ENCODE measurements around the gene YWHAE. TPM values are rescaled to one million over a fixed set of nuclear protein-coding genes. Genes with fewer than 3 reads are reported as not detected.
"Not testable (repeated sequence)": the region's sequence is repeated elsewhere in the genome, so short reads cannot be mapped to it uniquely, and the experiment has no call there.

YWHAE gene
- total RNA-seq, 1 donor from 2014 or later: 1,081 TPM

- DNase-seq (ENCODE audit: extremely low read depth, low read depth, low spot score): peak; percentile 68
These were observed 13.3 kb upstream of the YWHAE start for GRCh38 chr17:1413281-1413791.

GRCh38 chr17:1412185-1413110, 12.4 kb upstream of the YWHAE start:
- no peak for DNase-seq (ENCODE audit: extremely low read depth, low read depth, low spot score)

- DNase-seq (ENCODE audit: extremely low read depth, low read depth, low spot score): no peak
These were observed 2.2 kb upstream of the YWHAE start for GRCh38 chr17:1402262-1402586.

- DNase-seq (ENCODE audit: extremely low read depth, low read depth, low spot score): no peak
These were observed 917 bp downstream of the YWHAE start for GRCh38 chr17:1398931-1399678.

DNA sequence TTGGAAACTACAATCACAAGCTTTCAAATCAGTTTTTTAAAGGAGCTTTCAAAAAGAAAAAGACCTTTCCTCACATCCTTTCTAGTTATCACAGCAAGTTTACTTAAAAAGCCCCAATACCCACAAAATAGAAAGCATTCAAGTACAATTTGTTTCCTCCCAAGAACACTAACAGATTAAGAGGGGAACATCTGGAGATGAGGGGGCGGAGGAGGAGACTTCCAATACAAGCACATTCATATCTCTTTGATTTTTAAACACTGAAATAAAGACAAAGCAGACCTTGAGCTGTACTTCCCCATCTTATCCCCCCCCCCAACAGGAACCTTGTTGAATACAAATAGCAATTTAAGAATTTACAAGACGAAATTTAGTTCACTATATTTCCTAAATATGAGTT, 2.0 kb downstream of the YWHAE start:
- no peak for DNase-seq (ENCODE audit: extremely low read depth, low read depth, low spot score)

DNA sequence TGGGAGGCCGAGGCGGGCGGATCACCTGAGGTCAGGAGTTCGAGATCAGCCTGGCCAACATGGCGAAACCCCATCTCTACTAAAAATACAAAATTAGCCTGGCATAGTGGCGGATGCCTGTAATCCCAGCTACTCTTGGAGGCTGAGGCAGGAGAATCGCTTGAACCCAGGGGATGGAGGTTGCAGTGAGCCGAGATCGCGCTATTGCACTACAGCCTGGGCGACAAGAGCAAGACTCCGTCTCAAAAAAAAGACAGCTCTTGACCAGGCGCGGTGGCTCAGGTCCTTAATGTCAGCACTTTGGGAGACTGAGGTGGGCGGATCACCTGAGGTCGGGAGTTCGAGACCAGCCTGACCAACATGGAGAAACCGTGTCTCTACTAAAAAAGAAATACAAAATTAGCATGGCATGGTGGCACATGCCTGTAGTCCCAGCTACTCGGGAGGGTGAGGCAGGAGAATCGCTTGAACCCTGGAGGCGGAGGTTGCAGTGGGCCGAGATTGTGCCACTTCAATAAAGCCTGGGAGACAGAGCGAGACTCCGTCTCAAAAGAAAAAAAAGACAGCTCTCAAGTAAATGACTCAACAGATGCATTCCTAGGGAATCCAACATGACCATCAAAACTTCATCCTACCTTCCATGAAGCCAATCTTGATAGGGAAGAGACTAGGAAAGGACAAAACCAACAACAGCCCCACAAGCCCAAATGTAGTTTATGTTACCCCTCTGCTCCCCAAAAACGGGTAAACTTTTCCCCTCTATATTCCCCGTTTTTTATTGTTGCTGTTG, 4.0 kb downstream of the YWHAE start:
- not testable (repeated sequence) for DNase-seq (ENCODE audit: extremely low read depth, low read depth, low spot score)

DNA sequence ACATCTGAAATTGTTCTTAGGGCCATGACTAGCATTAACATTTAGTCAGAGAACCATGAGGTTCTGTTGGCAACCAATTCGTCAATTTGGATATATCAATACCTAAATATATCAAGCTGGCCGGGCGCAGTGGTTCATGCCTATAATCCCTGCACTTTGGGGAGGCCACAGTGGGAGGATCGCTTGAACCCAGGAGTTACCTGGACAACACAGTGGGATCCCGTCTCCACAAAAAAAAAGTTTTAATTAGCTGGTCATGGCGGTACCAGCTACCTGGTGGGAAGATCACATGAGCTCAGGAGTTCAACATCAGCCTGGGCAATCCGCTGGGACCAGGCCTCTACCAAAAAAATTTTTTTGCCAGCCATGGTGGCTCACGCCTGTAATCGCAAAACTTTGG, 8.4 kb downstream of the YWHAE start:
- DNase-seq (ENCODE audit: extremely low read depth, low read depth, low spot score): no peak

GRCh38 chr17:1390432-1391367, 9.3 kb downstream of the YWHAE start:
- DNase-seq (ENCODE audit: extremely low read depth, low read depth, low spot score): no peak

DNA sequence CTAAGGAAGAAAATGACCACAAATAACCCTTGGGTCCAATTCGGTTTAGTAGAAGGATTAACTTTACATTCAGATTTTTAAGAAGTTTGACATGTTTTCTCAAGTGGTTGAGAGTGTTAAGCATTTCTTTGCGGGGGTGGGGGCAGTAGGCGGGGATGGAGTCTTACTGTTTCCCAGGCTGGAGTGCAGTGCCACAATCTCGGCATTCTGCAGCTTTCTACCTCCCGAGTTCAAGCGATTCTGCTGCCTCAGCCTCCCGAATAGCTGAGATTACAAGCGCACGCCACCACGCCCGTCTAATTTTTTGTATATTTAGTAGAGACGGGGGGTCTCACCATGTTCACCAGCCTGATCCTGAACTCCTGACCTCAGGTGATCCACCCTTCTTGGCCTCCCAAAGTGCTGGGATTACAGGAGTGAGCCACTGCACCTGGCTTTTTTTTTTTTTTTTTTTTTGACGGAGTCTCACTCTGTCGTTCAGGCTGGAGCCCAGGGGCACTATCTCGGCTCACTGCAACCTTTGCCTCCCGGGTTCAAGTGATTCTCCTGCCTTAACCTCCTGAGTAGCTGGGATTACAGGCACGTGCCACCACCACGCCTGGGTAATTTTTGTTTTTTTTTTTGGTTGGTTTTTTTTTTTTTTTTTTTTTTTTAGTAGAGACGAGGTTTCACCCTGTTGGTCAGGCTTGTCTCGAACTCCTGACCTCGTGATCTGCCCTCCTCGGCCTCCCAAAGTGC, 12.4 kb downstream of the YWHAE start:
- not testable (repeated sequence) for DNase-seq (ENCODE audit: extremely low read depth, low read depth, low spot score)

GRCh38 chr17:1386675-1387190, 13.3 kb downstream of the YWHAE start:
- not testable (repeated sequence) for DNase-seq (ENCODE audit: extremely low read depth, low read depth, low spot score)

- DNase-seq (ENCODE audit: extremely low read depth, low read depth, low spot score): no peak
These were observed 13.8 kb downstream of the YWHAE start for GRCh38 chr17:1386265-1386664.

GRCh38 chr17:1385861-1386260, 14.2 kb downstream of the YWHAE start:
- no peak for DNase-seq (ENCODE audit: extremely low read depth, low read depth, low spot score)

GRCh38 chr17:1384905-1385435, 15.1 kb downstream of the YWHAE start:
- no peak for DNase-seq (ENCODE audit: extremely low read depth, low read depth, low spot score)

DNA sequence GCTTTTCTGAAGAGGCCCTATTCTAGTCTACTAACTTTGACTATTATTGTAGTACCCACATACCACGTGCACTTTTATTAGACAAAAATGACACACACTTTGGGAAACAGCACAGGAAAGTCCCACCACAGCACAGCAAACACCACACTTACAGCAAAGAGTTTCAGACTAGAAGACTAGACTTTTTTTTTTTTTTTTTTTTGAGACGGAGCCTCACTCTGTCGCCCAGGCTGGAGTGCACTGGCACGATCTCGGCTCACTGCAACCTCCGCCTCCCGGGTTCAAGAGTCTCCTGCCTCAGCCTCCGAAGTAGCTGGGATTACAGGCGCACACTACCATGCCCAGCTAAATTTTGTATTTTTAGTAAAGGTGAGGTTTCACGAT, 20.1 kb downstream of the YWHAE start:
- no peak for DNase-seq (ENCODE audit: extremely low read depth, low read depth, low spot score)

DNA sequence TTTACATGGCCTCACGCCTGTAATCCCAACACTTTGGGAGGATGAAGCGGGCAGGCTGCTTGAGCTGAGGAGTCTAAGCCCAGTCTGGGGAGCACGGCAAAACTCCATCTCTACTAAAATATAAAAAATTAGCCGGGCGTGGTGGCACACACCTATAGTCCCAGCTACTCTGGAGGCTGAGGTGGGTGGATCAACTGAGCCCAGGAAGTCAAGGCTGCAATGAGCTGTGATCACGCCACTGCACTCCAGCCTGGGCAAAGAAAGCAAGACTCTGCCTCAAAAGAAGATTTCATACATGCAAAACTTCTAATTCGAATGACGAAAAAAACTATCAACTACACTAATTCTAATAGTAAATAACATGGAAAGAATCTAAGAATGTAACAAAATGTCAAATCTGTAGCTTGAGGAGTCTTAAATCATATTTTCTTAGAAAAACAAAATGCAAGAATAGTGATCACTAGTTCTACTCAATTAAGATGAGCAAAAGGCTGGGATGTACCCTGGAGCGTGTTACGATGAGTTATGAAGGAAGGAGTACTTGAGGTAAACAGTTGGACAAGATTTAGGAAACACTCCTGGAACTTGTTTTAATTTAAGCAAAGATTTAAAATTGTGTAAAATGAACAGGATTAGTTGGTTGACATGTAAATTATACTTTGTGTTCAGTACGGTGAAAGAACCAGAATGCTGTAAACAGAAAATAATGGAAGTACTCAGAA, 20.7 kb downstream of the YWHAE start:
- DNase-seq (ENCODE audit: extremely low read depth, low read depth, low spot score): no peak

GRCh38 chr17:1378476-1378860, 21.6 kb downstream of the YWHAE start:
- not testable (repeated sequence) for DNase-seq (ENCODE audit: extremely low read depth, low read depth, low spot score)

DNA sequence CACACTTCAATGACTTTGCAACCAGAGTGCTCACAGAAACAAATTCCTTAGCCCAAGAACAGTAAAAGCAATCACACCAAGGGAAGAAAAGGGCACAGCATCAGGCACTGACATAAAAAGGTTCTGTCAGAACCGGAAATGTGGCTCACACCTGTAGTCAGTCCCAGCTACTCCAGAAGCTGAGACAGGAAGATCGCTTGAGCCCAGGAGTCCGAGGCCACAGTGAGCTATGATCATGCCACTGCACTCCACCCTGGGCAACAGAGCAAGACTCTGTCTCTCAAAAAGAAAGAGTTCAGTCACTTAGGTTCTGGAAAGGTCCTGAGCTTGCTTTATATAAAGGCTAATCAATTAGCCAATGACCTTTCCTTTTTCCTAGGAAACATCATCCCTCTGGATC, 22.7 kb downstream of the YWHAE start:
- no peak for DNase-seq (ENCODE audit: extremely low read depth, low read depth, low spot score)

- no peak for DNase-seq (ENCODE audit: extremely low read depth, low read depth, low spot score)
These were observed 24.0 kb downstream of the YWHAE start for GRCh38 chr17:1376061-1376460.
